Mesendoderm (in vitro differentiated cells): Measurements from ENCODE around the gene SRR.

Experiments used
- DNase-seq: peaks from one replicate; pipeline ENCODE4 v3.0.0; 2013
- H2AK5ac ChIP-seq: 2 replicates; pipeline ENCODE4 v1.6.1; 2013; ENCODE audit warnings: low read length, inconsistent platforms
- H2BK120ac ChIP-seq: 2 replicates; pipeline ENCODE4 v1.6.1; 2013; ENCODE audit warnings: low read depth, mild to moderate bottlenecking, low read length, moderate library complexity, mixed read lengths
- H2BK15ac ChIP-seq: replicated peaks from 2 replicates; pipeline ENCODE4 v1.6.1; 2013; ENCODE audit warnings: low read depth, mild to moderate bottlenecking, moderate library complexity
- H2BK5ac ChIP-seq: 2 replicates; pipeline ENCODE4 v1.6.1; 2013; ENCODE audit warnings: low read length, inconsistent platforms
- H3K18ac ChIP-seq: 2 replicates; pipeline ENCODE4 v1.6.1; 2013; ENCODE audit warnings: mild to moderate bottlenecking, low read length, mixed read lengths
- H3K23ac ChIP-seq: one replicate; pipeline ENCODE4 v1.6.1; 2013; ENCODE audit warnings: low read length
- H3K27ac ChIP-seq: 2 replicates; pipeline ENCODE4 v1.5.1; 2013; ENCODE audit warnings: low read depth, mild to moderate bottlenecking, inconsistent platforms, low read length, moderate library complexity
- H3K27me3 ChIP-seq: 2 replicates; pipeline ENCODE4 v1.6.1; 2013; ENCODE audit warnings: low read length, control low read depth, mild to moderate bottlenecking, inconsistent platforms; ENCODE audit not compliant: insufficient read depth, poor library complexity
- H3K36me3 ChIP-seq: 2 replicates; pipeline ENCODE4 v1.6.1; 2013; ENCODE audit warnings: low read length, inconsistent platforms; ENCODE audit not compliant: control insufficient read depth, insufficient read depth
- H3K4ac ChIP-seq: one replicate; pipeline ENCODE4 v1.6.1; 2013; ENCODE audit warnings: low read depth, mild to moderate bottlenecking, low read length, moderate library complexity
- H3K4me1 ChIP-seq: 2 replicates; pipeline ENCODE4 v1.6.1; 2013; ENCODE audit warnings: low read depth, low read length, inconsistent platforms; ENCODE audit not compliant: control insufficient read depth
- H3K4me2 ChIP-seq: 2 replicates; pipeline ENCODE4 v1.6.1; 2013; ENCODE audit warnings: low read length
- H3K4me3 ChIP-seq: 2 replicates; pipeline ENCODE4 v1.5.1; 2013; ENCODE audit warnings: mild to moderate bottlenecking, low read length
- H3K56ac ChIP-seq: one replicate; pipeline ENCODE4 v1.6.1; 2013; ENCODE audit warnings: low read length
- H3K79me1 ChIP-seq: 2 replicates; pipeline ENCODE4 v1.6.1; 2013; ENCODE audit warnings: low read length, inconsistent platforms
- H3K79me2 ChIP-seq: 2 replicates; pipeline ENCODE4 v1.6.1; 2013; ENCODE audit warnings: mild to moderate bottlenecking, low read length; ENCODE audit not compliant: control insufficient read depth, insufficient read depth
- H3K9ac ChIP-seq: 2 replicates; pipeline ENCODE4 v1.6.1; 2013; ENCODE audit warnings: low read length, inconsistent platforms
- H4K5ac ChIP-seq: one replicate; pipeline ENCODE4 v1.6.1; 2013; ENCODE audit warnings: low read length
- H4K8ac ChIP-seq: one replicate; pipeline ENCODE4 v1.6.1; 2013; ENCODE audit warnings: low read depth, mild to moderate bottlenecking, control low read depth, low read length, moderate library complexity
- WGBS: extraction: QIAGEN DNeasy Blood & Tissue Kit; methylation state at CpG from one replicate; pipeline ENCODE4 v1.1.7; 2013; ENCODE audit warnings: low lambda C conversion rate, missing lambda C conversion rate; ENCODE audit not compliant: insufficient coverage; ENCODE audit errors: extremely low coverage; 5-methylcytosine and 5-hydroxymethylcytosine counted together

SRR gene

GRCh38 chr17:2357237-2357636 lies 53.5 kb downstream of the SRR start:
- no CpG with 5 or more reads among the region's 4 CpGs for WGBS
- no peak overlapping the region for H2BK5ac ChIP-seq
- H2AK5ac ChIP-seq, result no peak overlapping the region
- H3K79me2 ChIP-seq, result no peaks in the 10 kb centered on the region
- H3K4me3 ChIP-seq, result no peak overlapping the region
- no peaks in the 10 kb centered on the region for H3K36me3 ChIP-seq
- no peak overlapping the region for H3K23ac ChIP-seq
- no peaks in the 10 kb centered on the region for H3K4me1 ChIP-seq
- H4K8ac ChIP-seq, result no peak overlapping the region
- no peak overlapping the region for H3K18ac ChIP-seq
- no peaks in the 10 kb centered on the region for H3K79me1 ChIP-seq
- no peak overlapping the region for H3K4me2 ChIP-seq
- no peak overlapping the region for H3K9ac ChIP-seq
- no peak overlapping the region for H3K56ac ChIP-seq
- H3K27me3 ChIP-seq, result no peaks in the 10 kb centered on the region
- no peak overlapping the region for H2BK15ac ChIP-seq
- H4K5ac ChIP-seq, result no peak overlapping the region
- H3K4ac ChIP-seq, result no peak overlapping the region
- DNase-seq, result no peak
- H3K27ac ChIP-seq, result no peak overlapping the region
- H2BK120ac ChIP-seq, result no peak overlapping the region

GRCh38 chr17:2357931-2358434 lies 54.2 kb downstream of the SRR start:
- Histone ChIP-seq H3K56ac (no peak overlapping the region), H3K23ac (no peak overlapping the region), H3K18ac (no peak overlapping the region), H2BK120ac (no peak overlapping the region), H3K27me3 (no peaks in the 10 kb centered on the region), H3K4me2 (no peak overlapping the region), H3K4me1 (no peaks in the 10 kb centered on the region), H3K36me3 (no peaks in the 10 kb centered on the region), H2AK5ac (no peak overlapping the region), H2BK5ac (no peak overlapping the region), H3K79me1 (no peaks in the 10 kb centered on the region), H3K4ac (no peak overlapping the region), H3K9ac (no peak overlapping the region), H3K4me3 (no peak overlapping the region), H3K79me2 (no peaks in the 10 kb centered on the region), H3K27ac (no peak overlapping the region), H4K8ac (no peak overlapping the region), H4K5ac (no peak overlapping the region), H2BK15ac (no peak overlapping the region)
- WGBS, result no CpG with 5 or more reads among the region's 10 CpGs
- DNase-seq, result no peak

GRCh38 chr17:2361010-2361760 lies 57.4 kb downstream of the SRR start:
- H3K4me3 ChIP-seq, result no peak overlapping the region
- no peaks in the 10 kb centered on the region for H3K36me3 ChIP-seq
- no peak overlapping the region for H3K4ac ChIP-seq
- H3K27ac ChIP-seq, result no peak overlapping the region
- H3K56ac ChIP-seq, result no peak overlapping the region
- no peak overlapping the region for H3K9ac ChIP-seq
- no peak overlapping the region for H4K8ac ChIP-seq
- H2BK120ac ChIP-seq, result no peak overlapping the region
- H2BK15ac ChIP-seq, result no peak overlapping the region
- DNase-seq, result no peak
- no peaks in the 10 kb centered on the region for H3K79me1 ChIP-seq
- no peak overlapping the region for H3K4me2 ChIP-seq
- no peaks in the 10 kb centered on the region for H3K4me1 ChIP-seq
- no peak overlapping the region for H2BK5ac ChIP-seq
- H3K79me2 ChIP-seq, result no peaks in the 10 kb centered on the region
- H3K23ac ChIP-seq, result no peak overlapping the region
- WGBS, result no CpG with 5 or more reads among the region's 21 CpGs
- H3K27me3 ChIP-seq, result no peaks in the 10 kb centered on the region
- H4K5ac ChIP-seq, result no peak overlapping the region
- no peak overlapping the region for H2AK5ac ChIP-seq
- no peak overlapping the region for H3K18ac ChIP-seq

- Histone ChIP-seq H2AK5ac (no peak overlapping the region), H4K8ac (no peak overlapping the region), H3K4me3 (no peak overlapping the region), H3K4ac (no peak overlapping the region), H3K4me2 (no peak overlapping the region), H3K27me3 (no peaks in the 10 kb centered on the region), H4K5ac (no peak overlapping the region), H3K56ac (no peak overlapping the region), H3K36me3 (no peaks in the 10 kb centered on the region), H3K18ac (no peak overlapping the region), H3K9ac (no peak overlapping the region), H2BK15ac (no peak overlapping the region), H3K79me1 (no peaks in the 10 kb centered on the region), H3K27ac (no peak overlapping the region), H2BK120ac (no peak overlapping the region), H2BK5ac (no peak overlapping the region), H3K4me1 (no peaks in the 10 kb centered on the region), H3K79me2 (no peaks in the 10 kb centered on the region), H3K23ac (no peak overlapping the region)
- DNase-seq, result no peak
- no CpG with 5 or more reads among the region's 20 CpGs for WGBS
Measured at GRCh38 chr17:2362016-2362415, 58.3 kb downstream of the SRR start.

- H3K56ac ChIP-seq, result no peak overlapping the region
- H3K27ac ChIP-seq, result no peak overlapping the region
- no peak overlapping the region for H3K9ac ChIP-seq
- no peak overlapping the region for H2BK15ac ChIP-seq
- H3K18ac ChIP-seq, result no peak overlapping the region
- no peaks in the 10 kb centered on the region for H3K27me3 ChIP-seq
- H2BK120ac ChIP-seq, result no peak overlapping the region
- H2BK5ac ChIP-seq, result no peak overlapping the region
- no peak for DNase-seq
- H4K8ac ChIP-seq, result no peak overlapping the region
- H4K5ac ChIP-seq, result no peak overlapping the region
- H3K4me2 ChIP-seq, result no peak overlapping the region
- no peak overlapping the region for H3K4ac ChIP-seq
- no CpG with 5 or more reads among the region's 19 CpGs for WGBS
- H3K4me1 ChIP-seq, result no peaks in the 10 kb centered on the region
- no peaks in the 10 kb centered on the region for H3K36me3 ChIP-seq
- H3K79me1 ChIP-seq, result no peaks in the 10 kb centered on the region
- H3K23ac ChIP-seq, result no peak overlapping the region
- no peak overlapping the region for H2AK5ac ChIP-seq
- H3K4me3 ChIP-seq, result no peak overlapping the region
- no peaks in the 10 kb centered on the region for H3K79me2 ChIP-seq
Measured at GRCh38 chr17:2362416-2362815, 58.7 kb downstream of the SRR start.

GRCh38 chr17:2362881-2363280 lies 59.1 kb downstream of the SRR start:
- Histone ChIP-seq H3K79me2 (no peaks in the 10 kb centered on the region), H3K27ac (no peak overlapping the region), H3K4ac (no peak overlapping the region), H3K79me1 (no peaks in the 10 kb centered on the region), H3K4me2 (no peak overlapping the region), H3K56ac (no peak overlapping the region), H3K4me1 (no peaks in the 10 kb centered on the region), H3K27me3 (no peaks in the 10 kb centered on the region), H2BK15ac (no peak overlapping the region), H4K5ac (no peak overlapping the region), H3K18ac (no peak overlapping the region), H3K23ac (no peak overlapping the region), H2AK5ac (no peak overlapping the region), H2BK5ac (no peak overlapping the region), H3K36me3 (no peaks in the 10 kb centered on the region), H4K8ac (no peak overlapping the region), H3K9ac (no peak overlapping the region), H3K4me3 (no peak overlapping the region), H2BK120ac (no peak overlapping the region)
- DNase-seq, result no peak
- no CpG with 5 or more reads among the region's 14 CpGs for WGBS
